ENCODE results near the gene PCDHB9. TPM values are rescaled to one million over a fixed set of nuclear protein-coding genes. Genes with fewer than 3 reads are reported as not detected.

PCDHB9 gene
- total and polyA plus RNA-seq, 2 experiments from 2014 or later = 0.33 to 1.2 TPM

GRCh38 chr5:141236516-141237313, 49.8 kb downstream of the PCDHB9 start:
- Histone ChIP-seq H3K36me3 (replicated peaks; ENCODE audit: insufficient read depth, low read depth) (no peaks in the 10 kb centered on the region), H3K9me2 (replicated peaks; ENCODE audit: insufficient read depth) (no peaks in the 10 kb centered on the region), H3K4me1 (ENCODE audit: insufficient read depth) (no peaks in the 10 kb centered on the region), H3K4me2 (no peak overlapping the region), H2AFZ (no peak overlapping the region), H3K9me3 (ENCODE audit: low read depth) (peaks cover 36% of the 10 kb centered on the region), H3K4me3 (no peak overlapping the region), H3K27me3 (no peaks in the 10 kb centered on the region), H3K79me2 (no peaks in the 10 kb centered on the region), H4K20me1 (ENCODE audit: insufficient read depth, poor library complexity, severe bottlenecking) (no peaks in the 10 kb centered on the region), H3K27ac (no peak overlapping the region)
- WGBS (ENCODE audit: low lambda C conversion rate, missing lambda C conversion rate) = 94% methylated on average over 30 of the region's 32 CpGs
- no peak for DNase-seq (ENCODE audit: low spot score)
- TF ChIP-seq CTCF (IDR thresholded peaks at IDR 0.05; ENCODE audit: poor library complexity) (no peak), EZH2phosphoT487 (IDR thresholded peaks at IDR 0.05; ENCODE audit: low read depth, severe bottlenecking, unreplicated experiment) (no peak)

Other genes starting within 250 kb of the PCDHB9 start
Only the 30 nearest of the 37 such genes appear.
- gene PCDHB1, start 135.8 kb upstream of the PCDHB9 start, total RNA-seq = 0.16 and 0.17 TPM in 2 replicates
- not detected in 2 replicates for gene PCDHB1, start 135.8 kb upstream of the PCDHB9 start, polyA plus RNA-seq
- gene PCDHB2, start 92.5 kb upstream of the PCDHB9 start, total RNA-seq = 23.0 and 27.7 TPM in 2 replicates
- 27.3 and 29.4 TPM in 2 replicates for gene PCDHB2, start 92.5 kb upstream of the PCDHB9 start, polyA plus RNA-seq
- gene PCDHB3, start 86.7 kb upstream of the PCDHB9 start, total RNA-seq = 3.8 and 4.1 TPM in 2 replicates
- gene PCDHB3, start 86.7 kb upstream of the PCDHB9 start, polyA plus RNA-seq = 0.76 and 1.5 TPM in 2 replicates
- gene PCDHB4, start 65.3 kb upstream of the PCDHB9 start, total RNA-seq = 1.9 and 2.5 TPM in 2 replicates
- 0.29 and 0.94 TPM in 2 replicates for gene PCDHB4, start 65.3 kb upstream of the PCDHB9 start, polyA plus RNA-seq
- 7.0 TPM in 2 replicates for gene PCDHB5, start 52.0 kb upstream of the PCDHB9 start, total RNA-seq
- gene PCDHB5, start 52.0 kb upstream of the PCDHB9 start, polyA plus RNA-seq = 6.2 and 6.4 TPM in 2 replicates
- gene PCDHB6, start 37.1 kb upstream of the PCDHB9 start, total RNA-seq = 0.56 and 1.1 TPM in 2 replicates
- gene PCDHB6, start 37.1 kb upstream of the PCDHB9 start, polyA plus RNA-seq = not detected in 2 replicates
- gene PCDHB7, start 14.5 kb upstream of the PCDHB9 start, total RNA-seq = 0.48 and 0.53 TPM in 2 replicates
- gene PCDHB7, start 14.5 kb upstream of the PCDHB9 start, polyA plus RNA-seq = 0.51 and 0.56 TPM in 2 replicates
- 0.24 and 0.63 TPM in 2 replicates for gene PCDHB8, start 9.4 kb upstream of the PCDHB9 start, total RNA-seq
- 0.17 and 0.75 TPM in 2 replicates for gene PCDHB8, start 9.4 kb upstream of the PCDHB9 start, polyA plus RNA-seq
- 2.2 and 3.4 TPM in 2 replicates for gene PCDHB16, start 4.8 kb upstream of the PCDHB9 start, total RNA-seq
- gene PCDHB16, start 4.8 kb upstream of the PCDHB9 start, polyA plus RNA-seq = 3.3 and 4.0 TPM in 2 replicates
- gene PCDHB10, start 5.2 kb downstream of the PCDHB9 start, total RNA-seq = 2.4 and 3.1 TPM in 2 replicates
- 2.7 and 2.8 TPM in 2 replicates for gene PCDHB10, start 5.2 kb downstream of the PCDHB9 start, polyA plus RNA-seq
- gene PCDHB11, start 12.5 kb downstream of the PCDHB9 start, total RNA-seq = 0.92 and 2.1 TPM in 2 replicates
- gene PCDHB11, start 12.5 kb downstream of the PCDHB9 start, polyA plus RNA-seq = 1.2 and 1.8 TPM in 2 replicates
- 1.1 and 1.4 TPM in 2 replicates for gene PCDHB12, start 21.6 kb downstream of the PCDHB9 start, total RNA-seq
- gene PCDHB12, start 21.6 kb downstream of the PCDHB9 start, polyA plus RNA-seq = 0.86 and 0.97 TPM in 2 replicates
- 1.9 and 2.0 TPM in 2 replicates for gene PCDHB13, start 26.8 kb downstream of the PCDHB9 start, total RNA-seq
- 0.50 and 1.1 TPM in 2 replicates for gene PCDHB13, start 26.8 kb downstream of the PCDHB9 start, polyA plus RNA-seq
- 3.9 and 4.3 TPM in 2 replicates for gene PCDHB14, start 36.2 kb downstream of the PCDHB9 start, total RNA-seq
- gene PCDHB14, start 36.2 kb downstream of the PCDHB9 start, polyA plus RNA-seq = 2.2 and 3.0 TPM in 2 replicates
- 1.8 and 3.3 TPM in 2 replicates for gene PCDHB15, start 58.2 kb downstream of the PCDHB9 start, total RNA-seq
- gene PCDHB15, start 58.2 kb downstream of the PCDHB9 start, polyA plus RNA-seq = 2.0 and 2.6 TPM in 2 replicates
- gene SLC25A2, start 116.9 kb downstream of the PCDHB9 start, total RNA-seq = 0.50 and 1.7 TPM in 2 replicates
- not detected in 2 replicates for gene SLC25A2, start 116.9 kb downstream of the PCDHB9 start, polyA plus RNA-seq
- 85.2 and 96.9 TPM in 2 replicates for gene TAF7, start 133.6 kb downstream of the PCDHB9 start, total RNA-seq
- 103 and 107 TPM in 2 replicates for gene TAF7, start 133.6 kb downstream of the PCDHB9 start, polyA plus RNA-seq
- 0.24 and 0.33 TPM in 2 replicates for gene PCDHGA1, start 143.4 kb downstream of the PCDHB9 start, total RNA-seq
- not detected in 2 replicates for gene PCDHGA1, start 143.4 kb downstream of the PCDHB9 start, polyA plus RNA-seq
- gene PCDHGA2, start 151.6 kb downstream of the PCDHB9 start, total RNA-seq = 0.08 TPM in 1 of 2 replicates, not detected in the other
- gene PCDHGA2, start 151.6 kb downstream of the PCDHB9 start, polyA plus RNA-seq = 0.10 TPM in 1 of 2 replicates, not detected in the other
- gene PCDHGA3, start 156.7 kb downstream of the PCDHB9 start, total RNA-seq = not detected in 2 replicates
- gene PCDHGA3, start 156.7 kb downstream of the PCDHB9 start, polyA plus RNA-seq = 0.45 TPM in 1 of 2 replicates, not detected in the other
- gene PCDHGB1, start 162.9 kb downstream of the PCDHB9 start, total RNA-seq = 0.24 and 0.53 TPM in 2 replicates
- gene PCDHGB1, start 162.9 kb downstream of the PCDHB9 start, polyA plus RNA-seq = 0.57 TPM in 1 of 2 replicates, not detected in the other
- gene PCDHGA4, start 167.9 kb downstream of the PCDHB9 start, total RNA-seq = 0.17 and 0.28 TPM in 2 replicates
- gene PCDHGA4, start 167.9 kb downstream of the PCDHB9 start, polyA plus RNA-seq = 0.24 TPM in 1 of 2 replicates, not detected in the other
- gene PCDHGB2, start 172.8 kb downstream of the PCDHB9 start, total RNA-seq = 0.20 and 0.33 TPM in 2 replicates
- not detected in 2 replicates for gene PCDHGB2, start 172.8 kb downstream of the PCDHB9 start, polyA plus RNA-seq
- 0.03 and 0.20 TPM in 2 replicates for gene PCDHGA5, start 177.0 kb downstream of the PCDHB9 start, total RNA-seq
- gene PCDHGA5, start 177.0 kb downstream of the PCDHB9 start, polyA plus RNA-seq = not detected in 2 replicates
- gene PCDHGB3, start 183.1 kb downstream of the PCDHB9 start, total RNA-seq = not detected in 2 replicates
- not detected in 2 replicates for gene PCDHGB3, start 183.1 kb downstream of the PCDHB9 start, polyA plus RNA-seq
- gene PCDHGA6, start 186.7 kb downstream of the PCDHB9 start, total RNA-seq = 0.12 TPM in 1 of 2 replicates, not detected in the other
- 0.11 TPM in 1 of 2 replicates, not detected in the other for gene PCDHGA6, start 186.7 kb downstream of the PCDHB9 start, polyA plus RNA-seq
- 0.04 and 0.10 TPM in 2 replicates for gene PCDHGA7, start 195.6 kb downstream of the PCDHB9 start, total RNA-seq
- gene PCDHGA7, start 195.6 kb downstream of the PCDHB9 start, polyA plus RNA-seq = not detected in 2 replicates
- 20.0 and 20.9 TPM in 2 replicates for gene PCDHGB4, start 200.5 kb downstream of the PCDHB9 start, total RNA-seq
- gene PCDHGB4, start 200.5 kb downstream of the PCDHB9 start, polyA plus RNA-seq = 14.2 and 17.9 TPM in 2 replicates
- gene PCDHGA8, start 205.5 kb downstream of the PCDHB9 start, total RNA-seq = 1.00 and 1.5 TPM in 2 replicates
- 0.28 and 0.53 TPM in 2 replicates for gene PCDHGA8, start 205.5 kb downstream of the PCDHB9 start, polyA plus RNA-seq
- gene PCDHGB5, start 210.8 kb downstream of the PCDHB9 start, total RNA-seq = 0.17 and 2.0 TPM in 2 replicates
- gene PCDHGB5, start 210.8 kb downstream of the PCDHB9 start, polyA plus RNA-seq = 0.09 and 0.30 TPM in 2 replicates